HG02623 (cell line): ENCODE data around the gene MSRB1.

Source experiments
- ATAC-seq: cut with Tn5 transposase; IDR thresholded peaks from one replicate; pipeline ENCODE4 v1.9.1; 2021; ENCODE audit warnings: moderate library complexity; ENCODE audit not compliant: unreplicated experiment

The MSRB1 gene

DNA sequence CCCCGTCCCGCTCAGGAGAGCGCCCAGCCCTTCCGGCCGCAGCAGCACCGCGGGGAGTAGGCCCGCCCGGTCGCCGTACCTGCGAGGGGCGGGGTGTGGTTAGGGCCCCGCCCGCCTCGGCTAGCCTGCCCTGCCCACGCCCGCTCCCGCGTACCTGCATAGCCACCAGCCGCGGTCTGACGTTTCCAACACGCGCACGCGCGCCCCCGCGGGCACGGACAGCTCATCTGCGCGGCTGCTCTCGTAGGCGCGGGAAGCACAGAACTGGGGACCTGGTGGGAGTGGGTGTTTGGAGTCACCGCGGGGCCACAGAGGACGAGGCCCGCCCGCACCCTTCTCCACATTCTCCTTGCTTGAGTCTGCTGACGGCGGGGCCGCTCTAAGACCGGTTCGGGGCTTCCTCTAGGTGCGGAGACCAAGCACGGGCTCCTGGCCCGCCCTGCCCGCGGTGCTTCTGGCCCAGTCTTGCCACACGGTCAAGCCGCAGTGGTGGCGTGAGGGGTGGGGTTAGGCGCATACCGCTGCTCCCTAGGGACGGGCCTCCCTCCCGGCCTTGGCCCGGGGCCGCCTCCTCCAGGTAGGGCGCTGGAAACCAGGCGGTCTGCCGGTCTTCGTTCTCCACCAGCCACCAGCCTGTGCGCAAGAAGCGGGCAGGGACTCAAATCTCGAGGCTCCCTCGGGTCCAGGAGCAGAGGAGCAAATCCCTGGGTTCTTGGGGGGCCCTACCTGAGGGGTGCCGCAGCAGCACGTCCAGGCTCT lies 36.5 kb upstream of the MSRB1 start:
- no peak for ATAC-seq

DNA sequence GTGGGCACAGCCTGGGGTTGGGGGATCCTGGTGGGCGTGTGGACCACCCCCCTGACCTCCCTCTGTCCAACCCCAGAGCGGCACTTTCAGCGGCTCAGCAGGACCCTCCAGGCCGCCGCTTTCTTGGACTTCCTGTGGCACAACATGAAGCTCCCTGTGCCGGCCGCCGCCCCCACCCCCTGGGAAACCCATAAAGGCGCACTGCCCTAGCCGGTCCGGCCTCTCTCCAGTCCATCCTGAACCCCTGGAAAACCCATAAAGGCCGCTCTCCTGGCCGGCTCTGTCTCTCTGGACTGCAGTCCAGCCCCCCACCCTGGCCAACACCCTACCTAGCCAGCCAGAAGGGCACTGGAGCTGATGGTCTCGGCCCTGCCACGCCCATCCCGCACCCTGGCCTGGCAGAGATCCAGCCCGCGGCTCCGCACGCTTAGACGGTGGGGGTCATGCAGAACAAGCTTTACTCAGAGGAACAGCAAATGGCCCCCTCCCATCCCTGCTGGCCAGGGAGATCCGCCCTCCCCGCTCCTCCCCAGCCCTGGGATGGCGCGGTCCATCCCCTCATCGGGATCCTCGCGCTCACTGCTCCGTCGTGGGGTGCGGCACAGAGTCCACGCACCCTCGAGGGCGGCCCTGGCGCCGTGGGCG lies 35.6 kb upstream of the MSRB1 start:
- ATAC-seq = no peak

DNA sequence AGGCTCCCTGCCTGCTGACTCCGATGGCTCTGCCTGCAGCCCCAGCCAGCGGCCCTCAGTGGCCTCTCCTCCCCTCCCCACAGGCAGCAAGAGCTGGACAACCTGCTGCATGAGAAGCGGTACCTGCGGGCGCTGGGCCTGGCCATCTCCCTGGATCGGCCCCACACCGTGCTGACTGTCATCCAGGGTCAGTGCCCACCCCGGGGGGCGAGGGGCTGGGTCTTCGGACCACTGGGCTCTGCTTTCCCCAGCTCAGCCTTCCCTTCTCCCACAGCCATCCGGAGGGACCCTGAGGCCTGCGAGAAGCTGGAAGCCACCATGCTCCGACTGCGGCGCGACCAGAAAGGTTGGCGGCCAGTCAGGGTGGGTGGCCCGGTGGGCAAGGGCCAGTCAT lies 34.9 kb upstream of the MSRB1 start:
- ATAC-seq = no peak

DNA sequence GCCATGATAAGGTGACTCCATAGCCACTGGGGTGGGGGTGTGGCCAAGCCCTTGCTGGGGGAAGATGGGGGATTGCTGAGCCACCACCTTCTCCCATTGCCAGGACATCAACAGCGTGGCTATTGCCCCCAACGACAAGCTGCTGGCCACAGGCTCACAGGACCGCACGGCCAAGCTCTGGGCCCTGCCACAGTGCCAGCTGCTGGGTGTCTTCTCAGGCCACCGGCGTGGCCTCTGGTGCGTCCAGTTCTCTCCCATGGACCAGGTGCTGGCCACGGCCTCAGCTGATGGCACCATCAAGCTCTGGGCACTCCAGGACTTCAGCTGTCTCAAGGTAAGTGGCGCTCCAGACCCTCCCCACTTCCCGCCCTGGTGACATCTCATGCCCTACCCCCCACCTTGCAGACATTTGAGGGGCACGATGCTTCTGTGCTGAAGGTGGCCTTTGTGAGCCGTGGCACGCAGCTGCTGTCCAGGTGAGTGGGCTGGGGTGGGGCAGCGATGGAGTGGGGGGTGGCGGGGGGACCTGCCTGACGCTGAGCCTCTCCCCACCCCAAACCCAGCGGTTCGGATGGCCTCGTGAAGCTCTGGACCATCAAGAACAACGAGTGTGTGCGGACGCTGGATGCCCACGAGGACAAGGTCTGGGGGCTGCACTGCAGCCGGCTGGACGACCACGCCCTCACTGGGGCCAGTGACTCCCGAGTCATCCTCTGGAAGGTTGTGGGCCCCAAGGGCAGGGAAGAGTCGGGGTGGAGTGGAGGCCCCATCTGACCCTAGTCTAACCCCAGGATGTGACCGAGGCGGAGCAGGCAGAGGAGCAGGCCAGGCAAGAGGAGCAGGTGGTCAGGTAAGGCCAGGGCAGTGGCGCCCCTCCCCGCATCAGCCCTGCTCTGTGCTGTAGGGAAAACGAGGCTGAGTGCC lies 34.2 kb upstream of the MSRB1 start:
- no peak for ATAC-seq

DNA sequence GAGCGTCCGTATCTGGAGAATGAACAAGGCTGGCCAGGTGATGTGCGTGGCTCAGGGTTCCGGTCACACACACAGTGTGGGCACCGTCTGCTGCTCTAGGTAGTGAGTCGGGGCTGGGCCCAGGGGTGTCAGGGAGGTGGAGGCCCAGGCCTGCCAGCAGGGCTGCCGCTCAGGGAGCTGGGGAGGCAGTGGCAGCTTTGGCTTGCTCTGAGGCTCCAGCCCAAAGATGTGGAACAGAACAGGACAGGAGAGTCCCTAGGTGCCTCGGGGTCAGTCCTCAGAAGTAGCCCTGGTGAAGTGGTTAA lies 33.2 kb upstream of the MSRB1 start:
- no peak for ATAC-seq

DNA sequence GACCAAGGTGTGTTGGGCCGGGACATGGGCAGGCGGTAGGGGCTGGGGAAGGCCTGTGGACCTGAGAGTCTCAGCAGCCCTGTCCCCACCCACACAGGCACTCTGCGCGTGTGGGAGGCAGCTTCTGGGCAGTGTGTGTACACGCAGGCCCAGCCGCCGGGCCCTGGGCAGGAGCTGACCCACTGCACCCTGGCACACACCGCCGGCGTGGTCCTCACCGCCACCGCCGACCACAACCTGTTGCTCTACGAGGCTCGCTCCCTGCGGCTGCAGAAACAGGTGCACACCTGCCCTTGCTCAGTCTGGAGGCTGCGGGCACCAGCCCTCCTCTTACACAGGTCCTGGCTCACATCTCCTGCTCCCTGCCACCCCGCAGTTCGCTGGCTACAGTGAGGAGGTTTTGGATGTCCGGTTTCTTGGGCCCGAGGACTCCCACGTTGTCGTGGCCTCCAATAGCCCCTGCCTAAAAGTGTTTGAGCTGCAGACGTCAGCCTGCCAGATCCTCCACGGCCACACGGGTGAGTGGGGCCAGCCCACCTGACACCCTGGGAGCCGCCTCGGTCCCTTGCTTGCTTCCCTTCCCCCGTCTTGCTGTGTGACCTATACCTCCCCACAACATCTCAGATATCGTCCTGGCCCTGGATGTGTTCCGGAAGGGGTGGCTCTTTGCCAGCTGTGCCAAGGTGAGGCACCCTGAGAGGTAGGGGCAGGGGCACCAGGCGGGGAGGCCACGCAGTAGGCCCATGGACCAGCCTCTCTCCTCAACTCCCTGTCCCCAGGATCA lies 32.6 kb upstream of the MSRB1 start:
- ATAC-seq = no peak

DNA sequence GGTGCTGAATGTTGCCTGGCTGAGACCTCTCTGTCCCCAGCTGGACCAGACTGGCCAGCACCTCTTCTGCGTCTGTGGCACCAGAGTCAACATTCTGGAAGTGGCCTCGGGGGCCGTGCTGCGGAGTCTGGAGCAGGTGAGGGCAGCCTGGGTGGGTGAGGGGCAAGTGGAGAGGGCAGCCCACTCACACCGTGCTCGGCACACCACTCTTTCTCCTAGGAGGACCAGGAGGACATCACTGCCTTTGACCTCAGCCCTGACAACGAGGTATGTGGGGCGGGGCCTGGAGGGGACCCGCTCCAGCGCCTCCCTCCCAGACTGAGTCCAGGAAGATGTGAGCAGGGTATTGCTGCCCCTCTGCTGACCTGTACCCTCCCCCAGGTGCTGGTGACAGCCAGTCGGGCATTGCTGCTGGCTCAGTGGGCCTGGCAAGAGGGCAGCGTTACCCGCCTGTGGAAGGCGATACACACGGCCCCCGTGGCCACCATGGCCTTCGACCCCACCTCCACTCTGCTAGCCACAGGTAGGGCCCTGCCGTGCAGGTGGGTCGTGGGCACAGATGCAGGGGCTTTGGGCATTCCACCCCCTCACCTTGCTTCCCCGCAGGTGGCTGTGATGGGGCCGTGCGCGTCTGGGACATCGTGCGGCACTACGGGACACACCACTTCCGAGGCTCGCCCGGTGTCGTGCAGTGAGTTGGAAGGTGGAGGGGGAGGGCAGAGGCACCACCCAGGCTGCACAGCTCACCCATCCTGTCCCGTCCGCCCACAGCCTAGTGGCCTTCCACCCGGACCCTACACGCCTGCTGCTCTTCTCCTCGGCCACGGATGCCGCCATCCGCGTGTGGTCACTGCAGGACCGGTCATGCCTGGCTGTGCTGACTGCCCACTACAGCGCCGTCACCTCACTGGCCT lies 31.4 kb upstream of the MSRB1 start:
- no peak for ATAC-seq

DNA sequence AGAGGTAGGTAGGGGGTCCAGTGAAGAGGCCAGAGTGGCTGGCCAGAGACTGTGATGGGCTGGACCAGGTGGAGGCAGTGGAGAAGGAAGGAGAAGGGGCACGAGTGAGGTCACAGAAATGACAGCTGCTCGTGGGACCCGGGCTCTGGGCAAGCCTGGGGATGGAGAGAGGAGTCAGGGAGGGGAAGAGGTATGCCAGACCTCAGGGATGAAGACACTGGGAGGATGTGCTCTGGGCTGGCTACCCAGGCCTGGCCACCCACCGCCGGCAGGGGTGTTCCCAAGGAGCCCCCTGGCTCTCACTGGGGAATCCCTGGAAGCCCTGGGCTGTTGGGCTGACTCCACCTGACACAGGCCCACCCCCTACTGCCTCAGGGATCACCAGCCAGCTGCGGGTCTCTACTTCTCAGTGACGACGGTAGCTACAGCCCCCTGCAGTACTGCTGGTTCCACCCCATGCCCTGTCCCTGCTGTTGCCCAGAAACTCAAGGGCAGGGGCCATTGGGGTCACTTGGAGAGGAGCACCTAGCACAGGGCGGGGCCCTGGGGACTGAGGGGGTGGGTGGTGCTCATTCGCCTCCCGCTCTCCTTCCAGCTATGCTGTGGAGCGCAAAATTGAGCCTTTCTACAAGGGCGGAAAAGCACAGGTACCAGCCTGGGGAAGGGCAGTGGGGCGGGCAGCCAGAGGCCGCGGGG lies 30.6 kb upstream of the MSRB1 start:
- ATAC-seq = no peak

DNA sequence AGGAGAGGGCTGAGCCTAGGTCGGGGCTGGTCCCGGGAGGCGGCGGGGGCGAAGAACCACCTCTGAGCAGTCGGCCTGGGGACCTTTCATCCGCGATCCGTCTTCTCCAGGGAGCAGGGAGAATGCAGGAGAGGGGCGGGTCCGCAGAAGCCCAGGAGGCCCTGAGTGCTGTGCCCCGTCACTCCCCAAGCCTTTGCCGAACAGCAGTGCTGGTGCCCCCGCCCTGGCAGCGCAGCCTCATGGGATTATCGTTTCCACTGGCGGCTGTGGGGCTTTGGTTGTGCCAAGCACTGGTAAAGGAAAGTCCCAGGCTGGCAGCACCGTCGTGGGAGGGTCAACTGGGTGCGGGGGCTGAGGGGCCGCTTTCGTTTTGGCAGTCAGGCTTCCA lies 29.5 kb upstream of the MSRB1 start:
- no peak for ATAC-seq

DNA sequence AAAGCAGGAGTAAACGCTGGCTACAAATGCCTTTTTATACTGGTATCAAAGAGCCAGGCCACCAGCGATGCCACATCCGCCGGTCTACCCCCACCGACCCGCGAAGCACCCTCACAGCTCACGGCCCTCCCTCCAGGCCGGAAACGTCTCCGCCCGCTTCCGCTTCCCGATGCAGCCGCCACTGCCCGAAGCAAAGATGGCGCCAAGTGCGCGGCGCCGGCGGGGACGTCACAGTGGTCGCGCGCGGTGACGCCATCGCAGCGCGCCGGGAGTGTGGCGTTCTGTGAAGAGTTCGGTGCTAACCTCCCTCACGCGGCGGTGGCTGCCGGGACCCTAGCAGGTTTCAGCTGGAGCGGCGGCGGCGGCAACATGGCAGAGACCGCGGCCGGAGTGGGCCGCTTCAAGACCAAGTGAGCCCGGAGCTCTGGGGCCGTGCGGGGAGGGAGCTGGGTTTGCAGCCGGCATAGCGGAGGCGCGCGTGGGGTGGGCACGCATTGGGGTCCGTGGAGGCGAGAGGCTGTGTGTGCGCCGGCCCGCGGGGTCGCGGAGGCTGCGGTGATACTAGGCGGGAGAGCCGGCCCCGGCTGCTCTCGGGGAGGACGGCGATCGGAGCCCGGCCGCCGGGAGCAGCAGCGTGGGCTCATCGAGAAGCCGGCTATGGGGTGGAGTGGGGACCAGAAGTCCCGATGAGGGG lies 28.9 kb upstream of the MSRB1 start, which contains the start of gene TBL3:
Gene TBL3, plus strand, starts transcription at position 258 of the 694 bp plus-strand sequence. Its CDS starts 112 bp downstream, at position 370.
- ATAC-seq = peak; percentile 80

DNA sequence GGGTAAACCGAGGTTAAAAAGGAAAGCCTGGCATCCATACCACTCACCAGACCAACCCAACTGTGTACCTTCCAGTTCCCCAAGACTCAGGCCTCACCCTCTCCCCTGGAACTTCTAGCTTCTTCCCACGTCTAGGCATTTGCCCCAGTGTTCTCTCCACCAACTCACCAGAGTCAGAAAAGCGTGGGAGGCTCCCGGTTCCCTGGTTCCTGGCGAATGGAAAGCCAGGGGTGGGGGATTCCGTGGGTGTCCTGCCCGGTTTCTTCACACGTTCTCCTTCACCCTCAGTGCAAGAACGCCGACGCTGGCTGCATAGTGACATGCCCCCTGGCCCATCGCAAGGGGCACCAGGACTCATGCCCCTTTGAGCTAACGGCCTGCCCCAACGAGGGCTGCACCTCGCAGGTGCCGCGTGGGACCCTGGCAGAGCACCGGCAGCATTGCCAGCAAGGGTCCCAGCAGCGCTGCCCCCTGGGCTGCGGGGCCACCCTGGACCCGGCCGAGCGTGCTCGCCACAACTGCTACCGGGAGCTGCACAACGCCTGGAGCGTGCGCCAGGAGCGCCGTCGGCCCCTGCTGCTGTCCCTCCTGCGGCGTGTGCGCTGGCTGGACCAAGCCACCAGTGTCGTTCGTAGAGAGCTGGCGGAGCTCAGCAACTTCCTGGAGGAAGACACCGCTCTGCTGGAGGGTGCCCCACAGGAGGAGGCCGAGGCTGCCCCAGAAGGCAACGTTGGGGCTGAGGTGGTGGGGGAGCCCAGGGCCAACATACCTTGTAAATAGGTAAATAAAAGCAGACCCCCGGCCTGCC lies 25.4 kb upstream of the MSRB1 start:
- no peak for ATAC-seq

DNA sequence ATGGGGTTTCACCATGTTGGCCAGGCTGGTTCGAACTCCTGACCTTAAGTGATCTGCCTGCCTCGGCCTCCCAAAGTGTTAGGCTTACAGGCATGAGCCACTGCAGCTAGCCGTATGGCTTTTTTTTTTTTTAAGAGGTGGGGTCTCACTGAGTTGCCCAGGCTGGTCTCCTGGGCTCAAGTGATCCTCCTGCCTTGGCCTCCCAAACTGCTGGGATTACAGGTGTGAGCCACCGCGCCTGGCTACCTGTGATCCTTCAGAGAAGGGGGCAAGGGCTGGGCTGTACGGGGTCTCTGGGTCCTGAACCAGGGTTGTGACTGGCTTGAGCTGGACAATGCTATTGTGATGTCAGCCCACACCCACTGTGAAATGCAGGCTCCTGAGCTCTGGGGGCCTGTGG lies 23.5 kb upstream of the MSRB1 start, which contains the start of gene RNF151:
Gene RNF151, plus strand, starts transcription at position 397 of the 400 bp plus-strand sequence. CDS start 26 bp downstream, outside the sequence.
- ATAC-seq = no peak

DNA sequence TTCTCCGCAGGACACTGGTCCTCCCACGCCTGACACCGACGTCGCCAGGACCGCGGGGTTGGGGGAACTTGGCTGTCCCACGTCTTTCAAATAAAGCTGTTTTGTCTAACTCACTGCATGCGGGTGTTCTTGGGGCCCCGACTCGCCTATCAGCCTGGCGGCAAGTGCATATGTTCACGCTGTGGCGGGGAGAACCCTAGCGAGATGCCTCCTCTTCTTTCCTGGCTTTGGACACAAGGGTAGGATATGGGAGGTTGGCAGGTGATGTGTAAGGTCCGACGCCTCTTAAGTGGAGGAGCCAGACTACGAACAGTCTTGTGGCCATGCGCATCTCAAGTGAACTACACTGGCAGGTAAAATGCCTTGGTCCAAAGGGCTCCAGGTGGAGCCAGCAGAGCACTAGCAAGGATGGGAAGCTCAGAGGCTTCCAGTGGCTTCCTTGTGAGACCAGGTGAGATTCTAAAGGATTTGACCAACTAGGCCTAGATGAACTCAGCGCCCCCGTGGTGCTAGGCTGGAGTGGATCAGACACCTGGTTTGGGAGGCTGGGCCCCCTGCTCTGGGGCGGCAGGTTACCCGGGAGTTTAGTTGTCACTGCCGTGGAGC lies 22.5 kb upstream of the MSRB1 start:
- no peak for ATAC-seq

DNA sequence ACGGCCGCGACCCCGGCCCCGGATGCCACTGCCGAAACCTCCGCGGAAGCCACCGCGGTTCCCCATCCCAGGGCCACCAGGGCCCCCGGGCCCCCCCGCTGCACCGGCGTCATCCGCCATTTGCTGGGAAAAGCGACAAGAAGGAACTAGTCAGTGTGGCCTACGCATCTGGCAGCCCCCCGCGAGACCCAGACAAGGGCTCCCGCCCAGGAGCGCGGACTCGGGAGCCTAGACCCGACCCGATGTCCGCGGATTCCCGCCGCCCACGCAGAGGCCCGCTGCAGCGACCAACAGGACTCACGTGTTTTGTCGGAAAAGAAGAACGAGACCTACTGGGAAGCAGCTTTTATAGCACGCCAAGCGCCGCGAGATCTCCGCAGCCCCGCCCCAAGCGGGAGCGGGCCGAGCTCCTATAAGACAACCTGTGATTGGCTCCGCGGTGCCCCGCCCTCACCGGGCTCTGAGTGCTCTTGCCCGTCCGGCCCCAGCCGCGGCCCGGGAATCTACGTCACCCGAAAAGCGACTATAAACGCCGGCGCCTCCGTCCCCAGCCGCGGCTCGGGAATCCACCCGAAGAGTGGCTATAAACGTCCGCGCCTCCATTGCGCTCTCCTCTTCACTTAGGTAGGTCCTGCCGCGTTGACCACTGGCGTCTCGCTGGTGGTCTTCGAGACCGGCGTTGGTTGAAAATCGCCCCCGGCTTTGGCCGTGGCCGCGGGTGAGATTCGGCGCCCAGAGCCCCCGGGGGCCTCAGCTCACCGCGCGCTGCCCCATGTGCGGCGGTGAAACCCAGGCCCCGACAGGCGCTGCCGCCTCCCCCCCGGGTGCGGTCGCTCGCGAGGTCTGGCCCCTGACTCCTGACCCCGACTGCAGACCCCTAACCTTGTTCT lies 21.8 kb upstream of the MSRB1 start, which contains the start of gene RPS2:
Gene RPS2, minus strand, starts transcription at position 321 of the 890 bp plus-strand sequence. Its CDS starts 201 bp downstream, at position 120.
- peak; percentile 76 for ATAC-seq

DNA sequence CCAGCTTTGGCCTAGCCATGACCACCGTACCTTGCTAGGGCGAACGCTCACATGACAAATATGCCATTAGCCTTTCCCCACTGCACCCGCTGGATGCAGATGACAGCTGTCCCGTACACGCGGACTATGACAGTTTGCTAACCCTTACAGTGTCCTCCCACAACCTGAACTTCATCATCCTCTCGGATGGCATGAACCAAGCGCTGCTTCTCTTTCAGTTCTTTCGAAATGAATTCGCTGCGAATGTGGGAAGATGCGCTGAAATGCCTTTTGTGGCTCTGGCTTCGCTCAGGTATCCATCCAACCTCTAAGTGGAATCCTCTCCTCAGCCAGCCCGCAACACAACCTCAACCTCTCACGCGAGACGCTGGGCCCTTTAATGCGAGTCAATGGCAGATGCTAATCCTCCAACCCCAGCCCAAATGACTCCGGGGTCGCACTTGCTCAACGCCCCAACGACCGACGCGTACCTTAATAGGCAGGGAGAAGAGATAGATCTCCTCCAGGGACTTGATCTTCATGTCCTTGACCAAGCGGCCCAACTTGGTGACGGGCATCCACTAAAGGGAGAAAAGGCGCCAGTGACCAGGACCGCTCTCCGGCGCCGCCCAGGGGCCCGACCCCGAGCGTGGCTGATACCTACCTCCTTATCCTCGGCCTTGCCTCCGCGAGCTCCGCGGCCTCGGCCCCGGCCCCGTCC lies 21.0 kb upstream of the MSRB1 start:
- peak; percentile 6 for ATAC-seq
